Endothelial cell of umbilical vein (primary cell): ENCODE data around the gene PTPRT. TPM values are rescaled to one million over a fixed set of nuclear protein-coding genes. Genes with fewer than 3 reads are reported as not detected.

Source experiments
- BruUV-seq: library from RNA; stranded (reverse); fragments of 400-500 nt; replicated peaks from 2 replicates; lab custom pipeline; 2021; lab: Mats Ljungman, UMichigan
- CTCF ChIA-PET: fragments of 300-600, 350-600 bp; sonication (Branson Sonifier 250); formaldehyde crosslinking; loops from one replicate; lab custom pipeline; 2021; ENCODE audit warnings: antibody characterized with exemption, inconsistent platforms; lab: Charles Lee
- POLR2A ChIA-PET: fragments of 300-600, 350-600 bp; sonication (Branson Sonifier 250); formaldehyde crosslinking; loops from one replicate; lab custom pipeline; 2021; ENCODE audit warnings: antibody characterized with exemption, inconsistent platforms; lab: Charles Lee
- DNase-seq: peaks from one replicate; pipeline ENCODE4 v3.0.0-alpha.2; 2011; ENCODE audit warnings: low read depth, low spot score
- FAIRE-seq: peaks from 2 replicates; lab custom pipeline; 2011; peaks lifted over from hg19 to GRCh38; lab: Jason Lieb, UNC
- H2AFZ ChIP-seq: 2 replicates; pipeline ENCODE4 v1.6.0; 2012; ENCODE audit warnings: low read depth, low read length, control low read depth, inconsistent platforms
- H3K27ac ChIP-seq: 2 replicates; pipeline ENCODE4 v1.5.1; 2011; ENCODE audit warnings: low read depth, mild to moderate bottlenecking, control low read depth, low read length, moderate library complexity; ENCODE audit not compliant: insufficient read depth
- H3K27me3 ChIP-seq, 2 experiments: 2 replicates each; pipeline versions ENCODE4 v1.6.0 to v1.6.1; 2011; ENCODE audit warnings: low read length in 2 of 2, mixed read lengths in 1 of 2; ENCODE audit not compliant: control insufficient read depth in 2 of 2, insufficient read depth in 2 of 2
- H3K36me3 ChIP-seq, 2 experiments: 2 replicates in 1 of 2; 3 replicates in 1 of 2; pipeline ENCODE4 v1.5.1; 2011; ENCODE audit warnings: low read length in 2 of 2, mild to moderate bottlenecking in 1 of 2, moderate library complexity in 1 of 2; ENCODE audit not compliant: control insufficient read depth in 2 of 2, insufficient read depth in 2 of 2; ENCODE audit errors: extremely low read depth in 1 of 2
- H3K4me1 ChIP-seq: 3 replicates; pipeline ENCODE4 v1.5.1; 2011; ENCODE audit warnings: mild to moderate bottlenecking, low read length; ENCODE audit not compliant: control insufficient read depth, insufficient read depth; ENCODE audit errors: extremely low read depth
- H3K4me2 ChIP-seq: 2 replicates; pipeline ENCODE4 v1.6.1; 2011; ENCODE audit warnings: low read length, control low read depth, mixed read lengths; ENCODE audit not compliant: insufficient read depth
- H3K4me3 ChIP-seq, 3 experiments: fragments of 200-600 bp in 1 of 3; sonication (generic), shearing (Covaris generic) in 1 of 3; replicated peaks in 1 of 3; 2 replicates each; pipeline ENCODE4 v1.5.1; 2011 to 2016; ENCODE audit warnings: control low read depth in 3 of 3, low read length in 3 of 3, mild to moderate bottlenecking in 2 of 3, inconsistent platforms in 1 of 3, low read depth in 1 of 3, moderate library complexity in 1 of 3; ENCODE audit not compliant: insufficient read depth in 1 of 3
- H3K79me2 ChIP-seq: 2 replicates; pipeline ENCODE4 v1.6.0; 2012; ENCODE audit warnings: low read length, inconsistent platforms; ENCODE audit not compliant: control insufficient read depth, insufficient read depth
- H3K9ac ChIP-seq: replicated peaks from 2 replicates; pipeline ENCODE3; 2011; ENCODE audit warnings: low read length, control low read depth; ENCODE audit not compliant: insufficient read depth; ENCODE audit errors: extremely low read depth
- H3K9me1 ChIP-seq: replicated peaks from 3 replicates; pipeline ENCODE4 v1.6.0; 2011; ENCODE audit warnings: mild to moderate bottlenecking, low read length; ENCODE audit not compliant: control insufficient read depth, insufficient read depth; ENCODE audit errors: extremely low read depth
- H3K9me3 ChIP-seq: replicated peaks from 2 replicates; pipeline ENCODE4 v1.5.1; 2012; ENCODE audit warnings: low read length, inconsistent platforms; ENCODE audit not compliant: control insufficient read depth, insufficient read depth
- H4K20me1 ChIP-seq: replicated peaks from 2 replicates; pipeline ENCODE3; 2011; ENCODE audit warnings: mild to moderate bottlenecking, low read length; ENCODE audit not compliant: control insufficient read depth, insufficient read depth; ENCODE audit errors: extremely low read depth
- EZH2 ChIP-seq: IDR thresholded peaks from 2 replicates; pipeline ENCODE4 v1.6.1; 2012; ENCODE audit warnings: borderline replicate concordance, low read depth, mild to moderate bottlenecking, moderate library complexity, low read length, inconsistent platforms; ENCODE audit not compliant: severe bottlenecking
- FOS ChIP-seq: IDR thresholded peaks from 2 replicates; pipeline ENCODE4 v1.6.1; 2011; ENCODE audit warnings: mild to moderate bottlenecking, low read length, moderate library complexity, borderline replicate concordance; ENCODE audit not compliant: insufficient read depth
- GATA2 ChIP-seq: IDR thresholded peaks from 2 replicates; pipeline ENCODE4 v1.7.0; 2011; ENCODE audit warnings: low read depth, mild to moderate bottlenecking, moderate library complexity, mixed read lengths, low read length; ENCODE audit not compliant: insufficient read length, insufficient read depth
- JUN ChIP-seq: IDR thresholded peaks from 2 replicates; pipeline ENCODE4 v1.6.1; 2011; ENCODE audit warnings: borderline replicate concordance, low read depth; ENCODE audit not compliant: insufficient read length, insufficient read depth
- MYC ChIP-seq: IDR thresholded peaks from one replicate; pipeline ENCODE4 v1.6.1; 2011; ENCODE audit warnings: mild to moderate bottlenecking, low read depth, low read length
- POLR2A ChIP-seq: IDR thresholded peaks from 2 replicates; pipeline ENCODE4 v1.6.1; 2012; ENCODE audit warnings: low read depth, mild to moderate bottlenecking, control low read depth, low read length
- POLR2AphosphoS5 ChIP-seq: IDR thresholded peaks from 2 replicates; pipeline ENCODE4 v1.6.1; 2012; ENCODE audit warnings: low read depth, mild to moderate bottlenecking, control low read depth, low read length, moderate library complexity; ENCODE audit not compliant: insufficient read depth
- dilution Hi-C: fragments of 300-500 bp; cut with MboI; formaldehyde crosslinking; loops from one replicate; pipeline ENCODE4 v1.15.0; 2019; ENCODE audit warnings: low sequenced_read_pairs; ENCODE audit not compliant: extremely low pct_ligation_motif_present
- intact Hi-C: fragments of 100-400 bp; cut with micrococcal nuclease; formaldehyde crosslinking; loops from one replicate; pipeline ENCODE4 v1.10.0; 2022
- polyA plus RNA-seq, 4 experiments: library from polyadenylated mRNA; depleted of rRNA in 3 of 4; stranded (reverse) in 3 of 4; unstranded in 1 of 4; fragments of >200 nt; gene quantifications; 2 replicates each; pipeline versions ENCODE4 v1.2.1 to v1.2.3, GENCODE V29; 2011 to 2012; ENCODE audit warnings: missing spikeins in 1 of 4
- total RNA-seq: library from RNA; stranded (reverse); gene quantifications from 2 replicates; pipeline ENCODE4 v1.2.3, GENCODE V29; 2021
- TF ChIP-seq, protein P1 (sequence below), 2 donors: IDR thresholded peaks; 1 replicate in 1 of 2; 2 replicates in 1 of 2; pipeline ENCODE4 v1.5.1; 2011; ENCODE audit warnings: low read length in 2 of 2, mild to moderate bottlenecking in 2 of 2, moderate library complexity in 2 of 2, control low read depth in 1 of 2, inconsistent platforms in 1 of 2, low read depth in 1 of 2; ENCODE audit not compliant: insufficient read depth in 1 of 2; ENCODE audit errors: extremely low read depth in 1 of 2
- TF ChIP-seq, protein P2 (sequence below): IDR thresholded peaks from 2 replicates; pipeline ENCODE4 v1.6.1; 2011; ENCODE audit not compliant: insufficient read depth, insufficient read length

The PTPRT gene
- total and polyA plus RNA-seq, 2 donors (not counting 3 experiments of a cell fraction or from before 2014, with no cell fraction given) = not detected

DNA sequence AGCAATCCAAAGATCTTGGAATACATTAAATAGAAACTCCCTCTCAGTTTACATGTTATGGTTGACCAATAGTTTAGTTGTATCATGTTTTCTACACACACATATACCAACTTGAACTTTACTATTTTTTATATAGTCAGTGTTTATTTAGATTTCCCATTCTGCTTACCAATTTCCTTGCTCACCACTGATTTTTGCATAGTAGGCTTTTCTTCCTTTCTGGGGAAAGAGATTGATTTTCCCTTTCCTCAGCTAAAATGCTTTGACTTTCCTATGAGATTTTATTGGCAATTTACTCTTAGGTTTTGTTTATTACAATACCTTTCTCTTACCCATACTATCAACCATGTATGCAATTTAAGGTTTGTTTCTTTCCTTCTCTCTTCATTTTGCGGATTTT is 665.6 kb downstream of the PTPRT start:
- POLR2A ChIA-PET = no interaction called here
- Histone ChIP-seq H3K9me1 (no peaks in the 10 kb centered on the region), H3K4me2 (no peak overlapping the region), H3K4me1 (no peaks in the 10 kb centered on the region), H3K36me3 (no peaks in the 10 kb centered on the region), H4K20me1 (no peaks in the 10 kb centered on the region), H3K4me3 (no peak overlapping the region), H3K79me2 (no peaks in the 10 kb centered on the region), H3K27me3 (no peaks in the 10 kb centered on the region), H3K27ac (no peak overlapping the region), H3K9ac (no peak overlapping the region), H2AFZ (no peak overlapping the region), H3K9me3 (peaks cover 6% of the 10 kb centered on the region)
- dilution Hi-C loops = no loop called here
- intact Hi-C loops = no loop called here
- CTCF ChIA-PET = no interaction called here
- DNase-seq = no peak
- no TSS peak for BruUV-seq
- FAIRE-seq = no peak
- TF ChIP-seq, protein P1, sequence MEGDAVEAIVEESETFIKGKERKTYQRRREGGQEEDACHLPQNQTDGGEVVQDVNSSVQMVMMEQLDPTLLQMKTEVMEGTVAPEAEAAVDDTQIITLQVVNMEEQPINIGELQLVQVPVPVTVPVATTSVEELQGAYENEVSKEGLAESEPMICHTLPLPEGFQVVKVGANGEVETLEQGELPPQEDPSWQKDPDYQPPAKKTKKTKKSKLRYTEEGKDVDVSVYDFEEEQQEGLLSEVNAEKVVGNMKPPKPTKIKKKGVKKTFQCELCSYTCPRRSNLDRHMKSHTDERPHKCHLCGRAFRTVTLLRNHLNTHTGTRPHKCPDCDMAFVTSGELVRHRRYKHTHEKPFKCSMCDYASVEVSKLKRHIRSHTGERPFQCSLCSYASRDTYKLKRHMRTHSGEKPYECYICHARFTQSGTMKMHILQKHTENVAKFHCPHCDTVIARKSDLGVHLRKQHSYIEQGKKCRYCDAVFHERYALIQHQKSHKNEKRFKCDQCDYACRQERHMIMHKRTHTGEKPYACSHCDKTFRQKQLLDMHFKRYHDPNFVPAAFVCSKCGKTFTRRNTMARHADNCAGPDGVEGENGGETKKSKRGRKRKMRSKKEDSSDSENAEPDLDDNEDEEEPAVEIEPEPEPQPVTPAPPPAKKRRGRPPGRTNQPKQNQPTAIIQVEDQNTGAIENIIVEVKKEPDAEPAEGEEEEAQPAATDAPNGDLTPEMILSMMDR (IDR thresholded peaks at IDR 0.05; ENCODE audit: extremely low read depth in 1 of 2, insufficient read depth in 1 of 2, low read depth in 1 of 2, low read length in 2 of 2) = no peak
- no peak for TF ChIP-seq FOS
- TF ChIP-seq, protein P2, sequence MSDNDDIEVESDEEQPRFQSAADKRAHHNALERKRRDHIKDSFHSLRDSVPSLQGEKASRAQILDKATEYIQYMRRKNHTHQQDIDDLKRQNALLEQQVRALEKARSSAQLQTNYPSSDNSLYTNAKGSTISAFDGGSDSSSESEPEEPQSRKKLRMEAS = no peak
- no peak for TF ChIP-seq GATA2
- TF ChIP-seq POLR2AphosphoS5 = no peak
- TF ChIP-seq MYC = no peak
- no peak for TF ChIP-seq POLR2A
- TF ChIP-seq JUN = no peak
- no peak for TF ChIP-seq EZH2
